Endothelial cell of umbilical vein (primary cell): ENCODE data around the gene RTCA.
"Not testable (repeated sequence)": the region's sequence is repeated elsewhere in the genome, so short reads cannot be mapped to it uniquely, and the experiment has no call there.

Experiments used
- CTCF ChIP-seq, 2 donors: IDR thresholded peaks; 1 replicate in 1 of 2; 2 replicates in 1 of 2; pipeline ENCODE4 v1.5.1; 2011; ENCODE audit warnings: low read length in 2 of 2, mild to moderate bottlenecking in 2 of 2, moderate library complexity in 2 of 2, control low read depth in 1 of 2, inconsistent platforms in 1 of 2, low read depth in 1 of 2; ENCODE audit not compliant: insufficient read depth in 1 of 2; ENCODE audit errors: extremely low read depth in 1 of 2
- FOS ChIP-seq: IDR thresholded peaks from 2 replicates; pipeline ENCODE4 v1.6.1; 2011; ENCODE audit warnings: mild to moderate bottlenecking, low read length, moderate library complexity, borderline replicate concordance; ENCODE audit not compliant: insufficient read depth
- GATA2 ChIP-seq: IDR thresholded peaks from 2 replicates; pipeline ENCODE4 v1.7.0; 2011; ENCODE audit warnings: low read depth, mild to moderate bottlenecking, moderate library complexity, mixed read lengths, low read length; ENCODE audit not compliant: insufficient read length, insufficient read depth
- MYC ChIP-seq: IDR thresholded peaks from one replicate; pipeline ENCODE4 v1.6.1; 2011; ENCODE audit warnings: mild to moderate bottlenecking, low read depth, low read length
- POLR2A ChIP-seq: IDR thresholded peaks from 2 replicates; pipeline ENCODE4 v1.6.1; 2012; ENCODE audit warnings: low read depth, mild to moderate bottlenecking, control low read depth, low read length

GRCh38 chr1:100233566-100233965, 32.5 kb upstream of the RTCA start:
- TF ChIP-seq GATA2; CTCF (IDR thresholded peaks at IDR 0.05; ENCODE audit: extremely low read depth in 1 of 2, insufficient read depth in 1 of 2, low read depth in 1 of 2, low read length in 2 of 2); FOS; POLR2A; MYC: not testable (repeated sequence)
